Thyroid gland (tissue), 4 donors: Measurements from ENCODE around the gene SURF4.

Experiments used
- POLR2A ChIP-seq, 2 donors: fragments of 450-650 bp; IDR thresholded peaks; one replicate each; pipeline ENCODE4 v1.6.1; 2017; ENCODE audit warnings: antibody characterized with exemption in 2 of 2, mild to moderate bottlenecking in 2 of 2, moderate library complexity in 1 of 2
- TF ChIP-seq, protein P1 (sequence below), 6 experiments: fragments of 200-600 bp in 3 of 6; fragments of 450-650 bp in 3 of 6; sonication (generic) in 3 of 6; IDR thresholded peaks; one replicate each; pipeline ENCODE4 v1.5.1; 2016 to 2019; ENCODE audit warnings: antibody characterized with exemption in 6 of 6, mild to moderate bottlenecking in 2 of 6, inconsistent platforms in 1 of 6, moderate library complexity in 1 of 6

DNA sequence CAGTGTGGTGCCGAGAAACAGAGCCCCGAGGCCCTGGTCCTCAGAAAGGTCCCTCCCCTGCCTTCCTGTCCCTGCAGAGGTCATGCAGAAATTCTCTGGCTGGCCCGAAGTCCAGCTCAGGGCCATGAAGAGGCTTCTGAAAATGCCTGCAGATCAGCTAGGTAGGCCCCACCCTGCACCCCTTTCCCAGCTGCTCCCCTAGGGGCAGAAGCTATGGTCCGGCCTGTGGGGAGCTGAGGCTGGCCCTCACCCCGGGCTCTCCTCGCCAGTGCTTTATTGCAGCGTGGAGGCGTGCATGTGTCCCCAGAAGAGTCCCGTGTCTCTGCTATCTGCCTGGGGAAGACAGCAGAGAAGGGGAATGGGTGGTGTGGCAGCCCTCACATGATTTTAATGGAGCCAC is 22.0 kb upstream of the SURF4 start:
- TF ChIP-seq, protein P1, sequence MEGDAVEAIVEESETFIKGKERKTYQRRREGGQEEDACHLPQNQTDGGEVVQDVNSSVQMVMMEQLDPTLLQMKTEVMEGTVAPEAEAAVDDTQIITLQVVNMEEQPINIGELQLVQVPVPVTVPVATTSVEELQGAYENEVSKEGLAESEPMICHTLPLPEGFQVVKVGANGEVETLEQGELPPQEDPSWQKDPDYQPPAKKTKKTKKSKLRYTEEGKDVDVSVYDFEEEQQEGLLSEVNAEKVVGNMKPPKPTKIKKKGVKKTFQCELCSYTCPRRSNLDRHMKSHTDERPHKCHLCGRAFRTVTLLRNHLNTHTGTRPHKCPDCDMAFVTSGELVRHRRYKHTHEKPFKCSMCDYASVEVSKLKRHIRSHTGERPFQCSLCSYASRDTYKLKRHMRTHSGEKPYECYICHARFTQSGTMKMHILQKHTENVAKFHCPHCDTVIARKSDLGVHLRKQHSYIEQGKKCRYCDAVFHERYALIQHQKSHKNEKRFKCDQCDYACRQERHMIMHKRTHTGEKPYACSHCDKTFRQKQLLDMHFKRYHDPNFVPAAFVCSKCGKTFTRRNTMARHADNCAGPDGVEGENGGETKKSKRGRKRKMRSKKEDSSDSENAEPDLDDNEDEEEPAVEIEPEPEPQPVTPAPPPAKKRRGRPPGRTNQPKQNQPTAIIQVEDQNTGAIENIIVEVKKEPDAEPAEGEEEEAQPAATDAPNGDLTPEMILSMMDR (IDR thresholded peaks at IDR 0.05) = no peak
- no peak for TF ChIP-seq POLR2A (IDR thresholded peaks at IDR 0.05)
